HUES48 (cell line): ENCODE measurements around the gene OLIG2.

Source experiments
- H3K27ac ChIP-seq: one replicate; pipeline ENCODE4 v1.7.0; 2013; ENCODE audit warnings: low read depth, low read length, inconsistent platforms
- H3K27me3 ChIP-seq: 2 replicates; pipeline ENCODE4 v1.6.1; 2013; ENCODE audit warnings: mild to moderate bottlenecking, low read length; ENCODE audit not compliant: control insufficient read depth, insufficient read depth
- H3K36me3 ChIP-seq: 2 replicates; pipeline ENCODE4 v1.6.1; 2013; ENCODE audit warnings: low read length; ENCODE audit not compliant: control insufficient read depth, insufficient read depth
- H3K4me1 ChIP-seq: 2 replicates; pipeline ENCODE4 v1.6.1; 2013; ENCODE audit warnings: mild to moderate bottlenecking, low read length; ENCODE audit not compliant: control insufficient read depth, insufficient read depth
- H3K4me3 ChIP-seq: 2 replicates; pipeline ENCODE4 v1.5.1; 2013; ENCODE audit warnings: mild to moderate bottlenecking, low read depth, low read length
- H3K9ac ChIP-seq: 2 replicates; pipeline ENCODE4 v1.6.1; 2013; ENCODE audit warnings: mild to moderate bottlenecking, low read depth, low read length, moderate library complexity
- H3K9me3 ChIP-seq: 2 replicates; pipeline ENCODE4 v1.6.1; 2013; ENCODE audit warnings: low read length; ENCODE audit not compliant: control insufficient read depth, insufficient read depth

OLIG2 gene

DNA sequence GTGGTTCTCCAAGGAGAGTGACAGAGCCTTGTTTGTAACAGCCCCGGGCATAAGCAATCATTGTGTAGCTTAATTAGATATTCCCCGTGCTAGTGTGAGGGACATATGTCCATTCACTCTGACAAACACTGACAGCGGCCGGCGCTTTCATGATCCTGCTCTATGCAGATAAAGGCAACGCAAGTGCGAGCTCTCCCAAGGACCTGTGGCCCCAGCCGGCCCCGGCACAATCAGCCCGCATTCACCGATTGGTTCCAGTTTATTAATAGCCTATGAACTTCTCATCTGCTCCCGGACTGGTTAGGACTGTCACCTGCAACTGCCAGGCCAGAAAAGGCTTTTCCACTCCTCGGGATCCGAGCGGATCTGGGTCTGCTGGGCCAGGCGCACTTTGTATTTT is 26.2 kb downstream of the OLIG2 start:
- Histone ChIP-seq H3K27ac (no peak overlapping the region), H3K36me3 (no peaks in the 10 kb centered on the region), H3K4me1 (no peaks in the 10 kb centered on the region), H3K9ac (no peak overlapping the region), H3K27me3 (peaks cover 21% of the 10 kb centered on the region), H3K4me3 (no peak overlapping the region), H3K9me3 (no peaks in the 10 kb centered on the region)

DNA sequence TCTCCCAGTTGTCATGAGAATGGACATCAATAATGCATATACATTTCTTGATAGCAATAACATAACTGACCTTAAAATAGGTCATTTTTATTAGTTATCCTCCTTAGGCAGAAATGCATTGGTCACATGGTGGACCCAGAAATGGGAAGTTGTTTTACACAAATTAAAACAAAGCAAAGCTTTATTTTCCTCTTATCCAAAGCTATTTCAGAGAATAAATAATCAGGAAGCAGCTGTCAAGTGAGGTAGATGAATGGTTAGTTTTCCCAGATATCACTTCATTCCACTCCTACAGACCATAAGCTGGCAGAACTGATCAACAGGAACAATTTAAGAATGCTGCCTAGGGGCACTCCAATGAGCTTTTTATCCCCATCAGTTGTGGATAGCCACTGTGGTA is 28.2 kb downstream of the OLIG2 start:
- no peaks in the 10 kb centered on the region for H3K36me3 ChIP-seq
- no peaks in the 10 kb centered on the region for H3K9me3 ChIP-seq
- H3K4me3 ChIP-seq, result no peak overlapping the region
- H3K9ac ChIP-seq, result no peak overlapping the region
- H3K4me1 ChIP-seq, result no peaks in the 10 kb centered on the region
- H3K27me3 ChIP-seq, result peaks cover 14% of the 10 kb centered on the region
- no peak overlapping the region for H3K27ac ChIP-seq

DNA sequence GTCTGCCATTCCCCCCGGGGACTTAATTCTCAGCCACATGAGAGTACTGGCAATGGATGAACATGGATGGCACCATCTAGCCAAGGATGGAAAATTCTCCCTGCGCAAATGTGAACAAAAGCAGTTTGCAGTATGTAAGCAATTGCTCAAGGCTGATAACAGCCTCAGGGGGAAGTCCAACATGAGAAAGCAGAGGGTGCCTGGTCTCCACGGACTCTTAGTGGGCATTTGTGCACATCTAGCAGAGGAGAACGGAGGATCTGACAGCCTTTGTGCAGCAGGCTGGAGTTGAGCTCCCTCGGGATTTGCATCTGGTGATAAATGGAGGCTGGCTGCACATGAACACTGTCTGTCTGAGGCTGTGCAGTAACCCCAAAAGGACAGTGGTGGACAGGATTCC is 30.3 kb downstream of the OLIG2 start:
- Histone ChIP-seq H3K4me1 (no peaks in the 10 kb centered on the region), H3K27ac (no peak overlapping the region), H3K36me3 (no peaks in the 10 kb centered on the region), H3K27me3 (peaks cover 34% of the 10 kb centered on the region), H3K9me3 (no peaks in the 10 kb centered on the region), H3K9ac (no peak overlapping the region), H3K4me3 (no peak overlapping the region)

DNA sequence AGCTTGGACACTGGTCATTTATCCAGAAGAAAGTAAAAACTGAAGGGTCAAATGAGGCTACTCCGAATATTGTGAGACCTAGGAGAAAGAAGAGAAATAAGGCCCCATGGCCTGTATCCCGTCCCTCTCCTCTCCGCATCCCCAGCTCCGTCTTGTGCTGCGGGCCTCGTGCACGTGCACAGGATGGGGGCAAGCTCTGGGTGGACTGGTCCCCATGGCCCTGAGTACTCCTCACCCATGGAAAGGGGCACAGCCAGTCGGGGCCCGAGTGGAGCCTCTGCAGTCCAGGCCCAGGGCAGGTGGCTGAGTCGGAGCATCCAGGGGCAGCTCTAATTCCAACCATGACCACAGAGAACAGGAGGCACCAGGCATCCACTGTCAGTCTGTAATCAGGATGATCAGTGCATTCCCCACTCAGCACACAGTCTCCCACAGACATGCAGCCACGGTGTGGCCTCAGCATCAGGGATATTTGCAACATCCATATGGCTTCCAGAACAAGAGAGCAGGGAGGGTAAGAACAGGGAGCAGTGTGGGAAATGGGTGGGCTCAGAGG is 31.7 kb downstream of the OLIG2 start:
- Histone ChIP-seq H3K9ac (no peak overlapping the region), H3K27ac (no peak overlapping the region), H3K27me3 (peaks cover 40% of the 10 kb centered on the region), H3K4me3 (no peak overlapping the region), H3K4me1 (no peaks in the 10 kb centered on the region), H3K9me3 (no peaks in the 10 kb centered on the region), H3K36me3 (no peaks in the 10 kb centered on the region)

DNA sequence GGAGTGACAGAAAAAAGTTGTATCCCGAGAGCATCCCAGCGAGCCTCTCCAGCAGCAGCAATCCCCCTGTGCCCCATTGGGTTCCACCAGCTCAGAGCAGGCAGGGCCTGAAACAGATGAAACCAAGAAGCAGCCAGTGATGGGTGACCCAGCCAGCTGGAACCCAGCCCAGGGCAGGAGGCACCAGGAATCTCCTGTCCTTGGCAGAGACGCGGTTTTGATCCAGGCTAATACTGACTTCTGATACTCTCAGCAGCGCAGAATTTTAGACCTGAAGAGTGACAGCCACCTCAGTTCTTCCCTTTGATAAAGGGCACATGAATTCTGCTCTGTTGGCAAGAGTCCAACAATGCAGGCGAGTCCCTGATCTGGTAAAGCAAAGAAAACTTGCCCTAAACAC is 32.8 kb downstream of the OLIG2 start:
- Histone ChIP-seq H3K36me3 (no peaks in the 10 kb centered on the region), H3K4me1 (no peaks in the 10 kb centered on the region), H3K4me3 (no peak overlapping the region), H3K9me3 (no peaks in the 10 kb centered on the region), H3K27me3 (peaks cover 49% of the 10 kb centered on the region), H3K27ac (no peak overlapping the region), H3K9ac (no peak overlapping the region)

DNA sequence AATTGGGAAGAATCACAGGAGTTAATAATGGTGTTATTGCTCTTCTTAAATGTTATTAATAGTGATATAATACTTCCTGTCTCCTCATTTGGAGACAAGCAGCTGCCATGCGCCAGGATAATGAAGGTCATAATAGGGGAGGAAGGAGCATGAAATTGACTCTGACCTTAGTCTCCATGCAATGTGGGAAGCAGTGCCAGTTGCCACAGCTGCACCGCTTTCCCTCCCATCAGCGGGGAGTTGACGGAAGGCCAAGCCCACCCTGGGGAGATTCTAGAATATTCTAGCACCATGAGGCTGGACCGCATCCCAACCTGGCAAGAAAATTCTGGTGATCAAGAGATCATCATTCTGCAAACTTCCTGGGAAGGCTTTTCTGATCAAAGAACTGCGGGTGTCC is 33.2 kb downstream of the OLIG2 start:
- no peak overlapping the region for H3K9ac ChIP-seq
- H3K36me3 ChIP-seq, result no peaks in the 10 kb centered on the region
- no peak overlapping the region for H3K4me3 ChIP-seq
- H3K9me3 ChIP-seq, result no peaks in the 10 kb centered on the region
- H3K27me3 ChIP-seq, result peaks cover 53% of the 10 kb centered on the region
- H3K27ac ChIP-seq, result no peak overlapping the region
- H3K4me1 ChIP-seq, result 0 out of 2 replicates have a peak, but pooled peaks cover under 1% of the 10 kb centered on the region

DNA sequence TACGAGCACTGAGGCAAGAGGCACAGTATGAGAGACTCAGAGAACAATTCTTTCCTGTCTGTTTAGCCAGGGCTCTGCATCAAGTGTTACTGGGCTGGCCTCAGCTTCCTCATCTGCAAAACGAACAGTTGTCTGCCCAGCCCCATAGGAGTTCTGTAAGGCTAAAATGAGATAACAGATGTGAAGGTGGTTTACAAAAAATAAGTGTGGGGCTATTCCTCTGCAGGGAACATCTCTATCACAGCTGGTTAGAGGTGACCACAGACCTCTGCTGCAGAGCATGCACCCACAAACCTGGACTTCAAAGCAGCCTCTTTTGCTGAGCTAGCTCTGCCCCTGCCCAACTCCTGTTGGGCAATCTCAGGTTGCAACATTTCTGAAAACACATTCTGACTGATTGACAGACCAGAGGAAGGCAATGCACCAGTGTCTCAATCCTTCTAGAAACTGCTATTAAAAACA is 33.7 kb downstream of the OLIG2 start:
- Histone ChIP-seq H3K27ac (no peak overlapping the region), H3K36me3 (no peaks in the 10 kb centered on the region), H3K4me3 (no peak overlapping the region), H3K4me1 (peaks cover 5% of the 10 kb centered on the region), H3K9ac (no peak overlapping the region), H3K27me3 (peaks cover 58% of the 10 kb centered on the region), H3K9me3 (no peaks in the 10 kb centered on the region)

DNA sequence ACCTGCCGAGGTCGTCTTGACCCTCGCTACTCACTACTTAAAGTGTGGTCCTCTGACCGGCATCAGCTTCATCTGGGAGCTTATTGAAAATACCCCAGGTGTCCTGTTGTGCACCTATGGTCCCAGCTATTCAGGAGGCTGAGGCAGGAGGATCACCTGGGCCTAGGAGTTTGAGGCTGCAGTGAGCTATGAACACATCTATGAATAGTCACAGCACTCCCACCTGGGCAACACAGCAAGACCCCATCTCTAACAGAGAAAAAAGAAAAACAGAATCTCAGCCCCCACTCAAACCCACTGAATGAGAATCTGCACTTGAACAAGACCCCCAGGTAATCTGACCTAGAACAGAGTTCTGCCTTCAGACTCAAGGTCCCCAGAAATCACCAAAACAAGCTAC is 35.5 kb downstream of the OLIG2 start:
- H3K4me3 ChIP-seq, result no peak overlapping the region
- H3K4me1 ChIP-seq, result peaks cover 12% of the 10 kb centered on the region
- H3K27ac ChIP-seq, result no peak overlapping the region
- no peak overlapping the region for H3K9ac ChIP-seq
- H3K36me3 ChIP-seq, result no peaks in the 10 kb centered on the region
- peaks cover 73% of the 10 kb centered on the region for H3K27me3 ChIP-seq
- H3K9me3 ChIP-seq, result no peaks in the 10 kb centered on the region

DNA sequence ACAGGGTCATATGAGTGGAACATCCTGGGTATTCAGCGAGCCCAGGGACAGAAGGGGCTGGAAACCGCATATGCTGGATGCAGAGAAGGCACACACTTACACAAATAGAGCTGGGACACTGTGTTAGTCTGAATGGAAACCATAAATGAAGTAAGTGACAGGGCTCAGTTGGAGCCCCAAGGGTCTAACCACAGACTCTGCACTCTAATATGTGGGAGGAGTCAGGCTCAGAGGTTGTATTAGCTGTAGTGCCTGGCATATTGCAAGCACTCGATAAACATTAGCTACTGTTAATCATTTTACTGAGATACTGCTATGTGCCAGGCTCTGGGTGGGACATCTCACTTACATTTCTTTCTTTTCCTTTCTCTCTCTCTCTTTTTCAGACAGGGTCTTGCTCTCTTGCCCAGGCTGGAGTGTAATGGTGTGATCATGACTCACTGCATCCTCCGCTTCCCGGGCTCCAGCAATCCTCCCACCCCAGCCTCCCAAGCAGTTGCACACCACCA is 37.7 kb downstream of the OLIG2 start:
- H3K9ac ChIP-seq, result no peak overlapping the region
- H3K4me3 ChIP-seq, result no peak overlapping the region
- peaks cover 12% of the 10 kb centered on the region for H3K4me1 ChIP-seq
- no peaks in the 10 kb centered on the region for H3K36me3 ChIP-seq
- peaks cover 90% of the 10 kb centered on the region for H3K27me3 ChIP-seq
- no peak overlapping the region for H3K27ac ChIP-seq
- H3K9me3 ChIP-seq, result no peaks in the 10 kb centered on the region

DNA sequence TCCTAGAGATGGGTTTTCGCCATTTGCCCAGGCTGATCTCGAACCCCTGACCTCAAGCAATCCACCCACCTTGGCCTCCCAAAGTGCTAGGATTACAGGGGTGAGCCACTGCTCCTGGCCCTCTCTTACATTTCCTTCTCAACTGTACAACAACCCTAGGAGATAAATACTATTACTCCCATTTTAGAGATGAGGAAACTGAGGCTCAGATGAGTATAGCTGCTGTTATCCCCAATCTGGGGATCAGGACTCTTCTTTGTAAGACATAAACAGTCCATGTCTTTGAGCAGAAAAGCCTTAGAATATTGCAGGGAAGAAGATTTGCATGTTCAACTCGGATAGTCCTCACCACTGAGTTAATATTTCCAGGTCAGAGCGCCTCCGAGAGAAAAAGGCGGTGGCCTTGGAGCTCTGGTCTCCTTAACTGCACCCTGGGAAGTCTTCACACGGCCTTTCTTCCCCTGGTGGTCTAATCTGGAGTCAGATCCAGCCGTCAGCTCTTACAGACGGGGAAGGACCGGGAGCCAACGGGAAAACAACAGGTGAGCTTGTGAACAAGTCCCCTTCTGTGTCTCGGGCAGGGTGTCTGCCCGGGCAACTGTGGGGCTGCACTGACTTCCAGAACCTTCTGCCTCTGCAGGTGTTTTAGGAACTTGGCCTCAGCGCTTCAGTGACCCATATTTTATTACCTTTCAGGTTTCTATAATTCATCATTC is 38.3 kb downstream of the OLIG2 start:
- H3K27me3 ChIP-seq, result peaks cover 92% of the 10 kb centered on the region
- no peak overlapping the region for H3K27ac ChIP-seq
- H3K9ac ChIP-seq, result no peak overlapping the region
- peaks cover 12% of the 10 kb centered on the region for H3K4me1 ChIP-seq
- no peaks in the 10 kb centered on the region for H3K36me3 ChIP-seq
- H3K4me3 ChIP-seq, result no peak overlapping the region
- peaks cover under 1% of the 10 kb centered on the region; the same call in 1 of the 2 replicates for H3K9me3 ChIP-seq

DNA sequence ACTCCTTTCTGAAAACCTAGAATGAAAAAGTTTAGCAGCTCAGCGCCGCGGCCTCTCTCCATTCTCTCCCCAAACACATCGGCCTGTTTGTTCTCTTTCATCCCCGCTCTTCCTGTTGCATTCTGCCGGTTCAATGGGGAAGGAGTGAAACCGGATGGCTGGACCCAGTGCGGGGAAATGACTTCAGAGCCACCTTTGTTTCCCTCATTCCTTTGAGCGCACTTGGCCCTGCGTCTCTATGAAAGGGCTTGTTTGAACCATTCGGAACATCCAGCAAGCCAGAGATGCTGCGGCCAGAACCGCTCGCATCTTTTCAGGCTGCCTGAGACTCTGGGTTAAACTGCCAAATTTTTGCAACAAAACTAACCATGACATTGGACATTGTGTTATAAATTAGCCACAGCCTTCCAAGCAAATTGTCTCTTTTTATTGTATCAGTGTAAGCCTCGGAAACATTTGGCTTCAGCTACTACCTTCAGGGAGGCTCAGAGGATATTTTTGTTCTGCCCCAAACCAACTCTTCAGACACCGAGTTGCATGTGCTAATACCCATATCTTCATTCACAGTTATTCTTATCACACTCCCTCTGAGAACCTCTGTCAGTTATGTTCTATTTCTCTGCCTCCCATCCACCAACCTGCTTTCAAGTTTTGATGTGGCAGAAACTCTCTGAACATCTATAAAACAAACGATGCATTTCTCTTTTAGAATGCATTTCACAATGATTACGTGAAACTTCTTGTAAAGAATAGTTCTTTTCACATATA is 39.1 kb downstream of the OLIG2 start:
- H3K4me1 ChIP-seq, result peaks cover 12% of the 10 kb centered on the region
- peaks cover 92% of the 10 kb centered on the region for H3K27me3 ChIP-seq

More for the DNA sequence above, 39.1 kb downstream of the OLIG2 start:
- H3K4me3 ChIP-seq, result no peak overlapping the region
- H3K9ac ChIP-seq, result no peak overlapping the region
- H3K36me3 ChIP-seq, result no peaks in the 10 kb centered on the region
- no peak overlapping the region for H3K27ac ChIP-seq
- H3K9me3 ChIP-seq, result peaks cover 3% of the 10 kb centered on the region
